IPS-20b (cell line): Measurements from ENCODE around the gene RWDD2A.

Experiments
- H3K27ac ChIP-seq: one replicate; pipeline ENCODE4 v1.5.1; 2013; ENCODE audit warnings: low read length
- H3K27me3 ChIP-seq: 2 replicates; pipeline ENCODE4 v1.6.1; 2013; ENCODE audit warnings: mild to moderate bottlenecking, low read length, inconsistent platforms; ENCODE audit not compliant: insufficient read depth
- H3K36me3 ChIP-seq: 2 replicates; pipeline ENCODE4 v1.6.1; 2013; ENCODE audit warnings: low read depth, mild to moderate bottlenecking, inconsistent platforms, low read length, moderate library complexity; ENCODE audit not compliant: insufficient read depth
- H3K4me1 ChIP-seq: 2 replicates; pipeline ENCODE4 v1.6.1; 2013; ENCODE audit warnings: mild to moderate bottlenecking, control low read depth, inconsistent platforms, low read length, moderate library complexity; ENCODE audit not compliant: insufficient read depth
- H3K4me3 ChIP-seq: 2 replicates; pipeline ENCODE4 v1.5.1; 2013; ENCODE audit warnings: mild to moderate bottlenecking, low read length, inconsistent platforms
- H3K9ac ChIP-seq: 2 replicates; pipeline ENCODE4 v1.6.1; 2013; ENCODE audit warnings: low read depth, mild to moderate bottlenecking, inconsistent platforms, low read length, moderate library complexity
- H3K9me3 ChIP-seq: 2 replicates; pipeline ENCODE4 v1.6.1; 2013; ENCODE audit warnings: mild to moderate bottlenecking, low read depth, low read length, inconsistent platforms; ENCODE audit not compliant: insufficient read depth

The RWDD2A gene

GRCh38 chr6:83199863-83200225 lies 6.7 kb downstream of the RWDD2A start:
- no peaks in the 10 kb centered on the region for H3K27me3 ChIP-seq
- H3K9me3 ChIP-seq = no peaks in the 10 kb centered on the region
- H3K9ac ChIP-seq = no peak overlapping the region
- H3K4me1 ChIP-seq = no peaks in the 10 kb centered on the region; the same call in none of the 2 replicates
- H3K36me3 ChIP-seq = peaks cover 24% of the 10 kb centered on the region
- H3K27ac ChIP-seq = no peak overlapping the region
- no peak overlapping the region for H3K4me3 ChIP-seq

- H3K27me3 ChIP-seq = no peaks in the 10 kb centered on the region
- no peak overlapping the region for H3K27ac ChIP-seq
- no peak overlapping the region for H3K9ac ChIP-seq
- no peak overlapping the region for H3K4me3 ChIP-seq
- H3K4me1 ChIP-seq = no peaks in the 10 kb centered on the region; the same call in 1 of the 2 replicates
- H3K36me3 ChIP-seq = 0 out of 2 replicates have a peak, but pooled peaks cover 10% of the 10 kb centered on the region
- no peaks in the 10 kb centered on the region for H3K9me3 ChIP-seq
Observed at GRCh38 chr6:83202031-83202430, 8.9 kb downstream of the RWDD2A start.

GRCh38 chr6:83215131-83216047 lies 22.2 kb downstream of the RWDD2A start:
- H3K4me3 ChIP-seq = no peak overlapping the region
- H3K27me3 ChIP-seq = no peaks in the 10 kb centered on the region
- no peaks in the 10 kb centered on the region for H3K36me3 ChIP-seq
- no peaks in the 10 kb centered on the region for H3K9me3 ChIP-seq
- H3K4me1 ChIP-seq = no peaks in the 10 kb centered on the region
- H3K9ac ChIP-seq = no peak overlapping the region
- no peak overlapping the region for H3K27ac ChIP-seq

- Histone ChIP-seq H3K4me3 (no peak overlapping the region), H3K27me3 (no peaks in the 10 kb centered on the region), H3K9me3 (no peaks in the 10 kb centered on the region), H3K36me3 (no peaks in the 10 kb centered on the region), H3K4me1 (no peaks in the 10 kb centered on the region), H3K9ac (no peak overlapping the region), H3K27ac (no peak overlapping the region)
Observed at GRCh38 chr6:83216806-83217205, 23.6 kb downstream of the RWDD2A start.

- Histone ChIP-seq H3K9ac (no peak overlapping the region), H3K27me3 (no peaks in the 10 kb centered on the region), H3K27ac (no peak overlapping the region)
Observed at GRCh38 chr6:83218646-83219045, 25.5 kb downstream of the RWDD2A start.

GRCh38 chr6:83220121-83220520 lies 27.0 kb downstream of the RWDD2A start:
- Histone ChIP-seq H3K9ac (no peak overlapping the region), H3K4me3 (no peak overlapping the region), H3K27me3 (no peaks in the 10 kb centered on the region), H3K36me3 (no peaks in the 10 kb centered on the region), H3K27ac (no peak overlapping the region), H3K4me1 (no peaks in the 10 kb centered on the region), H3K9me3 (no peaks in the 10 kb centered on the region)

More at GRCh38 chr6:83218646-83219045, 25.5 kb downstream of the RWDD2A start:
- no peaks in the 10 kb centered on the region for H3K4me1 ChIP-seq
- H3K9me3 ChIP-seq = no peaks in the 10 kb centered on the region
- H3K4me3 ChIP-seq = no peak overlapping the region
- H3K36me3 ChIP-seq = no peaks in the 10 kb centered on the region

GRCh38 chr6:83221276-83221675 lies 28.1 kb downstream of the RWDD2A start:
- H3K27me3 ChIP-seq = no peaks in the 10 kb centered on the region
- no peaks in the 10 kb centered on the region for H3K36me3 ChIP-seq
- H3K4me3 ChIP-seq = no peak overlapping the region
- no peak overlapping the region for H3K9ac ChIP-seq
- no peaks in the 10 kb centered on the region for H3K9me3 ChIP-seq
- no peaks in the 10 kb centered on the region for H3K4me1 ChIP-seq
- no peak overlapping the region for H3K27ac ChIP-seq

- H3K9ac ChIP-seq = no peak overlapping the region
- H3K27ac ChIP-seq = no peak overlapping the region
- no peaks in the 10 kb centered on the region for H3K27me3 ChIP-seq
- H3K9me3 ChIP-seq = no peaks in the 10 kb centered on the region
- H3K4me3 ChIP-seq = no peak overlapping the region
- H3K4me1 ChIP-seq = no peaks in the 10 kb centered on the region
- no peaks in the 10 kb centered on the region for H3K36me3 ChIP-seq
Observed at GRCh38 chr6:83221889-83222479, 28.8 kb downstream of the RWDD2A start.

- H3K36me3 ChIP-seq = no peaks in the 10 kb centered on the region
- H3K9me3 ChIP-seq = no peaks in the 10 kb centered on the region
- no peak overlapping the region for H3K27ac ChIP-seq
- no peak overlapping the region for H3K4me3 ChIP-seq
- no peaks in the 10 kb centered on the region for H3K27me3 ChIP-seq
- no peak overlapping the region for H3K9ac ChIP-seq
- no peaks in the 10 kb centered on the region; the same call in 1 of the 2 replicates for H3K4me1 ChIP-seq
Observed at GRCh38 chr6:83226517-83226916, 33.4 kb downstream of the RWDD2A start.

- H3K4me1 ChIP-seq = no peaks in the 10 kb centered on the region; the same call in 1 of the 2 replicates
- no peaks in the 10 kb centered on the region for H3K9me3 ChIP-seq
- H3K9ac ChIP-seq = no peak overlapping the region
- H3K27me3 ChIP-seq = no peaks in the 10 kb centered on the region
- no peak overlapping the region for H3K27ac ChIP-seq
- no peak overlapping the region for H3K4me3 ChIP-seq
- no peaks in the 10 kb centered on the region for H3K36me3 ChIP-seq
Observed at GRCh38 chr6:83231146-83231545, 38.0 kb downstream of the RWDD2A start.

GRCh38 chr6:83247471-83247870 lies 54.3 kb downstream of the RWDD2A start:
- Histone ChIP-seq H3K4me3 (no peak overlapping the region), H3K27ac (no peak overlapping the region), H3K4me1 (no peaks in the 10 kb centered on the region), H3K36me3 (no peaks in the 10 kb centered on the region), H3K9me3 (no peaks in the 10 kb centered on the region), H3K27me3 (no peaks in the 10 kb centered on the region), H3K9ac (no peak overlapping the region)
